ENCODE data around the gene CLPTM1L.

DNA sequence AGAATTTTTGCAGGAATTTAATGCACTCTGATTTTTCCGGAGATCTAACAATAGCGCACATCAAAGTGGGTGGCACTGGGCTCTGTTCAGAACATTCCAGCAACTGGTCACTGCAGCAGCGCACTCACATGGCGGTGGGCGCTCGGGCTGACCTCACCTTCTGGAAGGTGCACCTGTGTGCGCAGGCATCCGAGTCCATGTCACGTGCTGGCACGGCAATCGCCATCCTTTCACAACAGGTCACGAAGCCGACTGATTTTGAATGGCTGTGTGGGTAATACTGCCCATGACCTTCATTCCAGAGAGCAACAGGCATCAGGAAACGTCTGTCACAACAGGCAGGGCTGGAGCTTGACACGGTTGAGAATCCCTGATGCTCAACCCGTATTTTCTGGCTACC lies 18.7 kb upstream of the CLPTM1L start:
- TF ChIP-seq YY1 (IDR thresholded peaks at IDR 0.05; ENCODE audit: insufficient read depth, insufficient read length) (no peak), SUZ12 (IDR thresholded peaks at IDR 0.05; ENCODE audit: extremely low read depth, insufficient read depth, insufficient read length) (no peak), ZNF274 (IDR thresholded peaks at IDR 0.05; ENCODE audit: low read depth, low read length) (no peak)

Data from NT2/D1 (cell line).